C4-2B (cell line): ENCODE data around the gene LGR4.

Source experiments
- ZFX ChIP-seq: fragments of 450-650 bp; IDR thresholded peaks from 2 replicates; pipeline ENCODE4 v1.6.1; 2017
- TF ChIP-seq, protein P1 (sequence below): fragments of 450-650 bp; conservative IDR thresholded peaks from 2 replicates; pipeline ENCODE4 v1.5.1; 2017; ENCODE audit warnings: mild to moderate bottlenecking

DNA sequence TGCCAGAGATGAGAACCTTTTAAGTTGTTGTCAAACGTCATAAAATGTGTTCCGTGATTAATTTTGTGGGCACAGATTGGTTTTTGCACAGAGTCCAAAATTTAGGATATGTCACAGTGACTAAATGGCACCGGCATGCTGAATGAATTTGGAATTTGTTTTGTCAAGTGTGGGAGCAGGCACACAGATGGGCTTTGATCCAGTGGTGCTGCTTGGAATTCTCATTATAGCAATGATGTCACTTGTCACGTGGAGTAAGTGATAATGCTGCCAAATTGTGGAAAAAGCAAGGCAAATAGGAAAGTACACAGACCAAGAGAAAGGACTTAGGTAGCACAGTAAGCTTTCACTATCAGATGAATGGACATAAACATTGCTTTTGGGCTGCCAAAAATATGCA is 42.0 kb upstream of the LGR4 start:
- TF ChIP-seq, protein P1, sequence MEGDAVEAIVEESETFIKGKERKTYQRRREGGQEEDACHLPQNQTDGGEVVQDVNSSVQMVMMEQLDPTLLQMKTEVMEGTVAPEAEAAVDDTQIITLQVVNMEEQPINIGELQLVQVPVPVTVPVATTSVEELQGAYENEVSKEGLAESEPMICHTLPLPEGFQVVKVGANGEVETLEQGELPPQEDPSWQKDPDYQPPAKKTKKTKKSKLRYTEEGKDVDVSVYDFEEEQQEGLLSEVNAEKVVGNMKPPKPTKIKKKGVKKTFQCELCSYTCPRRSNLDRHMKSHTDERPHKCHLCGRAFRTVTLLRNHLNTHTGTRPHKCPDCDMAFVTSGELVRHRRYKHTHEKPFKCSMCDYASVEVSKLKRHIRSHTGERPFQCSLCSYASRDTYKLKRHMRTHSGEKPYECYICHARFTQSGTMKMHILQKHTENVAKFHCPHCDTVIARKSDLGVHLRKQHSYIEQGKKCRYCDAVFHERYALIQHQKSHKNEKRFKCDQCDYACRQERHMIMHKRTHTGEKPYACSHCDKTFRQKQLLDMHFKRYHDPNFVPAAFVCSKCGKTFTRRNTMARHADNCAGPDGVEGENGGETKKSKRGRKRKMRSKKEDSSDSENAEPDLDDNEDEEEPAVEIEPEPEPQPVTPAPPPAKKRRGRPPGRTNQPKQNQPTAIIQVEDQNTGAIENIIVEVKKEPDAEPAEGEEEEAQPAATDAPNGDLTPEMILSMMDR, result no peak
- no peak for TF ChIP-seq ZFX
